ENCODE results near the gene FGD6.
A peak's percentile ranks its signal among the peaks of the same experiment; 100 is the strongest.

FGD6 gene

GRCh38 chr12:95231190-95231589 lies 13.9 kb upstream of the FGD6 start:
- DNase-seq = no peak

- no peak for DNase-seq
Measured at GRCh38 chr12:95230313-95230712, 13.0 kb upstream of the FGD6 start.

GRCh38 chr12:95229636-95230035 lies 12.4 kb upstream of the FGD6 start:
- no peak for DNase-seq

- DNase-seq = no peak
Measured at GRCh38 chr12:95228617-95229016, 11.3 kb upstream of the FGD6 start.

GRCh38 chr12:95227818-95228356 lies 10.6 kb upstream of the FGD6 start:
- no peak for DNase-seq

GRCh38 chr12:95225645-95226212 lies 8.5 kb upstream of the FGD6 start:
- no peak for DNase-seq

GRCh38 chr12:95224202-95225170 lies 7.2 kb upstream of the FGD6 start:
- DNase-seq = no peak

GRCh38 chr12:95220726-95221125 lies 3.5 kb upstream of the FGD6 start:
- no peak for DNase-seq

GRCh38 chr12:95220190-95220589 lies 2.9 kb upstream of the FGD6 start:
- no peak for DNase-seq

GRCh38 chr12:95218150-95219133 lies 1.2 kb upstream of the FGD6 start:
- peak; percentile 38 for DNase-seq

- DNase-seq = no peak
Measured at GRCh38 chr12:95216711-95217376, 423 bp downstream of the FGD6 start.

GRCh38 chr12:95215949-95216348 lies 1.3 kb downstream of the FGD6 start:
- DNase-seq = no peak

- DNase-seq = no peak
Measured at GRCh38 chr12:95214466-95214865, 2.8 kb downstream of the FGD6 start.

- no peak for DNase-seq
Measured at GRCh38 chr12:95213928-95214327, 3.3 kb downstream of the FGD6 start.

- DNase-seq = no peak
Measured at GRCh38 chr12:95213119-95213518, 4.1 kb downstream of the FGD6 start.

GRCh38 chr12:95212586-95212985 lies 4.7 kb downstream of the FGD6 start:
- DNase-seq = no peak

GRCh38 chr12:95208678-95209077 lies 8.6 kb downstream of the FGD6 start:
- no peak for DNase-seq

GRCh38 chr12:95207407-95207806 lies 9.9 kb downstream of the FGD6 start:
- DNase-seq = no peak

GRCh38 chr12:95206916-95207315 lies 10.4 kb downstream of the FGD6 start:
- DNase-seq = no peak

GRCh38 chr12:95205685-95206084 lies 11.6 kb downstream of the FGD6 start:
- DNase-seq = no peak

- no peak for DNase-seq
Measured at GRCh38 chr12:95205016-95205624, 12.1 kb downstream of the FGD6 start.

Measured in femur (tissue), 1 donor.